ENCODE measurements around the gene TSPAN4.

Gene TSPAN4

DNA sequence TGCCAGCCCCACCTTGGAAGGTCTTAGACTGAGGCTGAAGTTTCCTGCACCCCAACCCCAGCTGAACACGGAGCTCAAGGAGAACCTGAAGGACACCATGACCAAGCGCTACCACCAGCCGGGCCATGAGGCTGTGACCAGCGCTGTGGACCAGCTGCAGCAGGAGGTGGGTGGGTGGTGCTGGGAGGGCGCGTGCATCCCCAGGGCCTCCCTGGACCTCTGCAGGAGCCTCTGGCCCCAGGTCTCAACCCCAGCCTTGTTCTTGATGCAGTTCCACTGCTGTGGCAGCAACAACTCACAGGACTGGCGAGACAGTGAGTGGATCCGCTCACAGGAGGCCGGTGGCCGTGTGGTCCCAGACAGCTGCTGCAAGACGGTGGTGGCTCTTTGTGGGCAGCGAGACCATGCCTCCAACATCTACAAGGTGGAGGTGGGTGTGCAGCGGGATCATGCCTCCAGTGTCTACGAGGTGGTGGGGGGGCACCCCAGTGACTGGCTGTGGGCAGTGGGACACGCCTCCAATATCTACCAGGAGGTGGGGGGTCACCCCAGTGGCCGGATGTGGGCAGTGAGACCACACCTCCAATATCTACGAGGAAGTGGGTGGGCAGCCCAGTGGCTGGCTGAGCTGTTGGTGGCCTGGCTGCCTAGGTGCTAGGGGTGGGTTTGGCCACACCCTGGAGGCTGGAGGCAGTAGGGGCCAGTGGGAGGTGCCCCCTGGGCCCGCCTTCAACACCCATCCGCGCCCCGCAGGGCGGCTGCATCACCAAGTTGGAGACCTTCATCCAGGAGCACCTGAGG lies 5.3 kb upstream of the TSPAN4 start:
- no peak for DNase-seq

DNA sequence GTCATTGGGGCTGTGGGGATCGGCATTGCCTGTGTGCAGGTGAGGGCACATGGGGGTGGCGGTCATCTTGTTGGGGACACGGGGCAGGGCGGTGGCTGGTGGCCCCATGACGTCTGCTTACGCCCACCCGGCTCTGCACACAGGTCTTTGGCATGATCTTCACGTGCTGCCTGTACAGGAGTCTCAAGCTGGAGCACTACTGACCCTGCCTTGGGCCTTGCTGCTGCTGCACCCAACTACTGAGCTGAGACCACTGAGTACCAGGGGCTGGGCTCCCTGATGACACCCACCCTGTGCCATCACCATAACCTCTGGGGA lies 4.7 kb upstream of the TSPAN4 start:
- DNase-seq, result no peak

DNA sequence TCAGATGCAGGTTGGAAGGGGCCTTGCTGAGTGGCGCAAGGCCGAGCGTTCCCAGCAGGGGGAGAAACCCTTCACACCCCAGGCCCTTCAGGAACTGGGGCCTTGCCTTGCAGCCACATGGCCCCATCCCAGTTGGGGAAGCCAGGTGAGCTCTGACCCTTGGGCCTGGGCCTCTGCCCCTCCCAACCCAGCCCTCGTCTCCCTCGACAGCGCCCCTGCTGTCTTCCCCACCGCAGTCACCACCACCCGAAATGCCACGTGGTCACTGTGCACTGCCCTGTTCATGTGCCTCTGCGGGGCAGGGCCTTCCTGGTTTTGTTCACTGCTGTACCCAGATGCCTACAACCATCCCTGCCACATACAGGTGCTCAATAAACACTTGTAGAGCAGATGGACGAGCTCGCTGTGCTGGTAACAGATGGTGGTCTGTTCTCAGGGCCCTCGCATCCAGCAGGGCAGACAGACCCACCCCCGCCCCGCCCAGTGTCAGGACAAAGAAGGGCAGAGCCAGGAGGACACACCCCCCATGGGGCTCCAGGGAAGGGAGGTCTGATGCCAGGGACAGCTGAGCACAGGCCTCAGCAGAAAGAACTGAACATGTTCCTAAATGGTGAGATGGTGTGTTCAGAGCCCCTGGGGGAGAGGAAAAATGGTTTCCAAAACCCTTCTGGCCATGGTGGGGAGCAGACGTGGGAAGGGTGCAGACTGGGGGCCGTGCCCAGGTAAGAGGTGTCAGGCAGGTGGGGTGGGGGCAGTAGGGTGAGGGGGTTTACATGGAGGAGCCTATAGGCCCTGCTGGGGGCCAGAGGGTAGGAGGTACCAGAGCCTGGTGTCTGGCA lies 4.0 kb upstream of the TSPAN4 start:
- no peak for DNase-seq

DNA sequence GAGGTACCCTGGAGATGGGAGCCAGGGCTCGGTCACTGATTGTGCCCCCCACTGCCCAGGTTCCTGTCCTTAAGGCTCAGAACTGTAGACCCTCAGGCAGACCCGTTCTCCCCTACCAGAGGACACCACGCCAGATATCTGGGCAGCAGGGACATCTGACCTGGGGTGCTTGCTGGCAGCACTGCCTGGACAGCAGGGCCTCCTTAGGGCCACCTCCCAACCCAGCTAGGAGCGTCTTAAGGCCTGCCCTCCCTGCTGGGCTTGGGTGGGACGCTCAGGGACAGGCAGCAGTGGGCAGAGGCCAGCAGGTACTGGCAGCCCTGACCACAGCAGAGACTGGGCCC lies 3.4 kb upstream of the TSPAN4 start:
- DNase-seq, result no peak

DNA sequence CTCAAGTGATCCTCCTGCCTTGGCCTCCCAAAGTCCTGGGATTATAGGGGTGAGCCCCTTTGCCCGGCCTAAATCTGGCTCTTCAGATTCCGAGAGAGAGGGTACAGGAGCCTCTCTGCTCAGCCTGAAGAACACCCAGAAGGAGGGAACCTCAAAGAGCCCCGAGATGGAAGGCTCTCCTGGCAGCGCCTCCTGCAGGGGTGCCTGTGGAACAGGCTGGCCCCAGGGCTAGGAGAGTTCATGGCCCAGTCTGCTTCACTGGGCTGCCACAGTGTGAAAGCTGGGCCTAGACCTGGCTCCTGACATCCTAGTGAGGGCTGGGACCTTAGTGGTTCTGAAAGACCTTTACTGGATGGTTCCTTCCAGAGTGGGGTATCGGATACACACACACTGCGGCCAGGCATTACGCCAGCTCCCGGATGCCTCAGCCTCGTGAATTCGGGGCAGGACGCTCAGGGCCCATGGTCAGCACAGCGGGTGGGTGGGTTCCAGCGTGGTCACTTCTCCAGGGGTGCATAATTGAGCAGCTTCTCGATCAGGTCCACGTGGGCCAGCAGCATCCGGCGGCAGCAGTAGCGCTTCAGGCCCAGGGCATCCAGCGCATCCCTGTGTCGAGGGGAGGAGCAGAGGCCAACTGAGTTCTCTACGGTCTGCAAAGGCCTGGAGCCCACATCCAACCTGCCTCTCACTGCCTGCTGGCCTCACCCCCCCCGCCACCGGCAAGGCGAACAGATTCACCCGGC lies 2.6 kb upstream of the TSPAN4 start:
- DNase-seq, result no peak

DNA sequence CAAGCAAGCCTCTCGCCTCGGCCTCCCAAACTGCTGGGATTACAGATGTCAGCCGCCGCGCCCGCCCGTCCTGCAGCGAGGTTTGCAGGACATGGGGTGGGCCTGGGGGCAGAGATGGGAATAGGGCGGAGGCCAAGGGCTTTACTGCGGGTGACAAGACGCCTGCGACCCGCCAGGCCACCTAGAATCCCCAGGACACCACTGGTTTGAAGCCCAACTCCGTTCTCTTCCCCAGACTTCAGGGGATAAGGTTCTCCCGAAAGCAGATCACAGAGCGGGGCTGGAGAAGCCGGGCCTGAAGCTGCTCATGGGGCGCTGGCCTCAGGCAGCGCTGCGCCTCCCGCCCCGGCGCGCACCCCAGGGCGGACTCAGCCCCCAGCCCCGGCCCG lies 677 bp upstream of the TSPAN4 start:
- DNase-seq, result no peak

DNA sequence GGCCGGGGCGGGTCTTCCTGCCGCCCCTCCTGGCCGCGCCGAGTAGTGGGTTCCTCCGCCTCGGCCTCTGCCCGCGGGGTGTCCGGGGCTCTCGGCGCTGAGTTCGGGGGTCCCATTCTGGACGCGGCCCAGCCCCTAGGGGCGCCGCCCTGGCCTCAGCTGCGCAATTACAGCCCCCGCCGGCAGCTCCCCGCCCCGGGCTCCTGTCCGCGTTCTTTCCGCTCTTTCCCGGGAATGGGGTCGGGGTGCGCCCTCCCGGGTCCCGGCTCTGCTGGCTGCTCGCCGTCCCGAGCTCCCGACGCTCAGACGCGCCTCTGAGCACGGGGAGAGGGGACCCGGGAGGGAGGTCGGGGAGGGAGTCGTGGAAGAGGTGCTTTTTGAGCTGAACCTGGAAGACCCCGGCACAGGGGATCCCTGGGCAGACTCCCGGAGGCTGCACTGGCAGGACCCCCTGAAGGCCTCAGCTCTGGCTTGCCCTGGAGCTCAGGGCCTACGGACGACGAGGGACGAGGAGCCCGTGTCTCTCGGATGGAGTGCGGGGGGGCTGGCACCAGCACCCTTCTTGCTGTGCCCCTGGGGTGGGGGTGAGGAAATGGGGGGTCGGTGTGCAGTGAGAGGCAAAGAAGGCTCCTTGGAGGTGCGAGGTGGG lies 558 bp downstream of the TSPAN4 start:
- DNase-seq, result no peak

DNA sequence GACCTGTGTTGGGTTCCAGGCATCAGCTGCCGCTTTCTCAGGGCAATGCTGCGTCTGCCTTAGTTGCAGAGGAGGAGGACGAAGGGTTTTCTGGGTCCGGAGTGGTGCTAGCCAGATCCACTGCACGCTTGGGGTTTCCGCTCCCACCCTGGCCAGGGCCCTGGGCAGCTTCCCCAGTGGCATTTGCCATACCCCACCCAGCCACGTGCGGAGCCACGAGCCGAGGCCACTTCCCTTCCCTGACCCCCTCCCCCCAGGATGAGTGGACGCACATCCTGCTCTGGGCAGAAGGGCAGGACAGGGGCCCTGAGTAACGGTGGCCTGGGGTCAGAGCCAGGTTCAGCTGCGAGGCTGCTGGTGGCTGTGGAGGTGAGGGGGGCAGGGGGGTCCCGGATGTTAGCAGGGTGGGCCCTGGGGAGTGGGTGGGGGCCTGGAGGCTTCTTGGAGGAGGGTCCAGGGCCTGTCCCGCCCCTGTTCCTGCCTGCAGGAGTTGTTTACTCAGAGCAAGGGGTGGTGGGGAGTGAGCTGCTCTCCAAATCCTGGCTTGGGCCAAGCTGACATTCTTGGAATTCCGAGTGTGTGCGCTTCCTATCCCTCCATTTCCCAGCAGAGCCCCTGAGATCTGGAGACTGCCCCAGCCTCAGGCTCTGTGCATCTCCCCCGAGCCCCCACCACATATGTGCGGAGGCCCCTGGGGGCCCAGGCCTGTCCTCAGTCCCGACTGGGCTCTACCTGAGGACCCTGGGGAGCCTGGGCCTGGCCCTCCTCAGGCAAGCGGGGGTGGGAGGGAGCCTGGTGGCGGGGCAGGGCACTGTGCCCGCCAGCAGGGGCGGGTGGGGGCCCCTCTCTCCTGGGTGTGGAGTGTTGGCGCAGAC lies 1.4 kb downstream of the TSPAN4 start:
- DNase-seq, result no peak

DNA sequence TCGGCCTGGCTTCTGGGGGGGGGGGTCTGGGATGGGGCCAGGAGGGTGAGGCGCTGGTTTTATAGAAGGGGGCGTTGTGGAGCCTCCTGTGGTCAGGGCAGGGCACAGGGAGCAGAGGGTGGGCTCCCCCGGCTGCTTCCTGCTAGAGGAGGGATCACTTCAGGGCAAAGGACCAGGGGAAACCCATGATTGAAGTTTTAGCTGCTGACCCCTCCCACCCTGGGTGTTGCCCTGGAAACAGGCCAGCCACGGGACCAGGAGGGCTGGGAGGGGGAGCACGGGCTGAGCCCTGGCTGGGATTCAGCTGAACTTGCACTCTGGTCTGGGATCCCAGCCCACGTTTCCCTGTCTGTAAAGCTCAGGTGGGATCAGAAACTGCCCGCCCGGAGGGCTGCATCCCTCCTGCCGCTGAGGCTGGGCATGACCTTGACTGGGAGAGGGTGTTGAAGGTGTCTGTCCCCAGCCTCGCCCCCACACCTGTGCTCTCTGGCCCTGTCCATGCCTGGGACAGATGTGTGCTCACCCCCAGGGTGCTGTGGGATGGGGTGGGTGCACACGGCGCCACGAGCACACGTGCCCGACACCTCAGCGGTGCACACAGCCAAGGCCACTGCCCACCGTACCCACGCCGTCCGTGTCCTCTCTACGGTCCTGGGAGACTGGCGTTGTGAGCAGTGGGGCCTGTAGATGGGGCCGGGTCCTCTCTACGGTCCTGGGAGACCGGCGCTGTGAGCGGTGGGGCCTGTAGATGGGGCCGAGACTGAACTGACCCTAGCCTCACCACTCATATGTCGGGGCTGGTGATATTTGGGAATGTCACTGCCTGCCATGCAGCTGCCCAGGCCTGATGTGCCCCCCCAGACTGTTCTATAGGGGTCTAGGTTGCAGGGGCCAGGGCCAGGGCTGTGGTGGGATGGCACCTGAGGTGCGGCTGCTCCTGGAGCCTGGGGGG lies 2.3 kb downstream of the TSPAN4 start:
- DNase-seq, result no peak

DNA sequence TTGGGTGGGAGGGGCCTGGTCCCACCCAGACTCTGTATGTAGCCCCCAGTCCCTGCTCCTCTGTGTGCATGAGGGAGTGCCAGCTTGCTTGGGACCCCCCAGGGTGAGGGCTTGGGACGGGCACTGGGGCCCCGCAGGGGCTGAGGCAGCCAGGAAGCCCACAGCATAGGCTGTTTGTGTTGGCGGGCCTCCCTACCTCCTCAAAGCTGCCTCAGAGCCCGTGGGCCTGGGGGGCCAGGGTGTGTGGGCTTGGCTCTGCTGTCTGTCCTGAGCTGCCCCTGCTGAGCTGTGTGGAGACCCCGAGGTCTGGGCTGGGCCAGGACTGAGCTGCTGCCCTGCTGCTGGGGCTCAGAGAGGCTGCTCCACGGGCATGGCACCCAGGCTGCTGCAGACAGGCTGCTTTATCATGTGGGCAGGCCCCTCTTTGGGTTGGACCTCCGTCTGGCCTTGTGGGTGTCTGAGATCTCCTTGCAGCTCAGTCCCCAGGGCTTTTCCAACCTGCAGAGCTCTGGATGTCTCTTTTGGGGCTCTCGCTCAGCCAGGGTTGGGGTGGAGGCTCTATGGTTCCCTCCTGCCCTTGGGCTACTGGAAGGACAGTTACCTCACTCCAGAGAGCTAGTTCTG lies 3.3 kb downstream of the TSPAN4 start:
- DNase-seq, result no peak

DNA sequence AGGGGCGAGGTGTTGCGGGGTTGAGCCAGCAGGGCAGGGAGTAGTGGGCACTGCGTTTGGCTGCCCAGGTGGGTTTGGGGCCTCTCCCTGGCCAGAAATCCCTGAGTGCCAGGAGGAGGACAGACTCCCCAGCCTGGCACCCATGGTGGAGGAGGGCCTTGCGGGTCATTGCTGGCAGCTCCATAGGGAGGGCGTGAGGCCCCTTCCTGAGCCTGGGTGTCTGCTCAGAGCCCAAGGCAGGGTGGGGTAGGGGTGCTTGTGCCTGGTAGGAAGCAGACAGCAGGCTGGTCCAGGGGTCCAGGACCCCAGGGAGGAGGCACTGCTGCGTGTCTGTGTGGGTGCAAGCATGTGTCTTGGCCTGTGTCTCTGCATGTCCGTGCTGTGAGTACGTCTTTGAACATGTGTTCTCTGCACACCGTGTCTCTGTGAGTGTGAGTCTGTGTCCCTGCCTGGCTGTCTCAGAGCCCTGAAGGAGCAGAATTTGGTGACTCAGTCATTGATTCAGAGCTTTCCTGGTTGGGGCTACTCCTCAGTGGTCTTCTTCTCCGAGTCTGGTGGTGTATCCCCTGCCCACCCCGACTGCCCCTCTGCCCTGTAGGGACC lies 3.9 kb downstream of the TSPAN4 start:
- DNase-seq, result no peak

DNA sequence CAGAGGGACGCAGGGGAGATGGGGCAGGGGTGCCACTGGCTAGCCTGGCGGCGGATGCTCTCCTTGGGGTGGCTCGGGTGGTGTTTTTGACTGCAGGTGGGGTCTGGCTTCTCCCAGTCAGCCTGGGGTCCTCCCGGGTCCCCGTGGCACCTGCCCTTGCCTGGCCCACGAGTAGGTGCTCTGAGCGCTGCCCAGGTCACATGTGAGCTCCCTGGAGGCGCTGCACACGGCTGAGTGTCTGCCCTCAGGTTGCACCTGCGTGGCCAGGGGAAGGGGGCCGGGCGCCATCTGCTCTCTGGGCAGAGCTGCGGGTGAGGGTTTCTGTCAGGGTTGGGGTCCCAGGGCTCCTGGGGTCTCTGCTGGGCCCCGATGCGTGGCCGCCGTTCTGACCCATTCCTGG lies 5.2 kb downstream of the TSPAN4 start:
- DNase-seq, result no peak

DNA sequence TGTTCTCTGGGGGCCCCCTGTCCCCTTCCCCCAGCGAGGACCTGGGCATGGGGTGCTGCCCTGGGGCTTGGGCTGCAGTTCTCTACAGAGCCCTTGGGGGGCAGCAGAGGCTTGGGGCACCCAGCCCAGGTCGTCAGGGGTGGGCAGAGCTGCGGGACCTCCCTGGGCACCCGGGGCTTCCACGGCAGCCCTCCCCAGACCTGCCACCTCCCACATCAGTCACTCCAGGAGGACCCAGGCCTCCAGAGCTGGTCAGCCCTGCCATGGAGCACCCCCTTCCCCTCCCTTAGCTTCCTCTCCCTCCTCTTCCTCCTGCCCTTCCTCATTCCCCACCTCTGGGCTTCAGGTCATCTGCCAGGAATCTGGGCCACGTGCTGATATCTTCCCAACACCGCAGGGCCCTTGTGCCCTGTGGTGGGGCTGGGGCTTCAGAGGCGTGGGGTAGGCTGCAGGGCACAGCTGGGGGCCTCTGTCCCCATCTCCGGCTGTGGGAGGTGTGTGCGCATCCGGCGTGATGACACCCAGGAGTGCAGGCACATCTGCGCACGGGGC lies 5.8 kb downstream of the TSPAN4 start:
- peak; percentile 64 for DNase-seq

DNA sequence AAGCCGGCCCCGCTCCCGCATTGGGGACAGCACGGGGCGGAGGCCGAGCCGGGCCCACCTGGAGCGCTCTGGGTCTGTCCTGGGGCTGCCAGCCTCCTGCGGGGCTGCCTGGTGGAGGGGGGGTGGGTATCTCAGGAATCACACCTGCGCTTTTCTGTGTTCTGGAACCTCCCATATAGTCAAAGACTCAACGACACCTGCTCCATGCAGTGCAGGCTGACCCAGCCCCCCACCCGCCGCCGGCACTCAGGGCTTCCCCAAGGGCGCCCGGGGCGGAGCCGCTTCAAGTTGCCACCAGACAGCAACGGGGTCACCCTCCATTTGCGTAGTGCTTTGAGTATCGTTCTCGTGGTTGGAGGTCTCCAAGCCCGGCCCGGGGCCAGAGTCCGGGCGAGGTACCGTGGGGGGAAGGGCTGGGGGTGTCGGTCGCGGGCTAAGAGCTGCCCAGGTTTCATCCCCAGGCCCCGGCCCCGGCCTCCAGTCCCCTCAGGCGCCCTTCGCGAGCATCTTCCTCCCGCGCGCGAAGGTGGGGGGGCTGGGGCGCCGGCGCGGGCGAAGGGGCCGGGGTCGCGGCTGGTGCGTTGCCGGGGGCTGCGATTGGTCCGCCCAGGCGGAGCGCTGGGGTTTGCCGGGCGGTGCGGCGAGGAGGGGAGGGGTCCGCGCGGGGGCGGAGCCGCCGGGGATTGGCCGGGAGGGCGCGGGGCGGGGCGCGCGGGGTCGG lies 6.6 kb downstream of the TSPAN4 start:
- DNase-seq, result peak; percentile 47

DNA sequence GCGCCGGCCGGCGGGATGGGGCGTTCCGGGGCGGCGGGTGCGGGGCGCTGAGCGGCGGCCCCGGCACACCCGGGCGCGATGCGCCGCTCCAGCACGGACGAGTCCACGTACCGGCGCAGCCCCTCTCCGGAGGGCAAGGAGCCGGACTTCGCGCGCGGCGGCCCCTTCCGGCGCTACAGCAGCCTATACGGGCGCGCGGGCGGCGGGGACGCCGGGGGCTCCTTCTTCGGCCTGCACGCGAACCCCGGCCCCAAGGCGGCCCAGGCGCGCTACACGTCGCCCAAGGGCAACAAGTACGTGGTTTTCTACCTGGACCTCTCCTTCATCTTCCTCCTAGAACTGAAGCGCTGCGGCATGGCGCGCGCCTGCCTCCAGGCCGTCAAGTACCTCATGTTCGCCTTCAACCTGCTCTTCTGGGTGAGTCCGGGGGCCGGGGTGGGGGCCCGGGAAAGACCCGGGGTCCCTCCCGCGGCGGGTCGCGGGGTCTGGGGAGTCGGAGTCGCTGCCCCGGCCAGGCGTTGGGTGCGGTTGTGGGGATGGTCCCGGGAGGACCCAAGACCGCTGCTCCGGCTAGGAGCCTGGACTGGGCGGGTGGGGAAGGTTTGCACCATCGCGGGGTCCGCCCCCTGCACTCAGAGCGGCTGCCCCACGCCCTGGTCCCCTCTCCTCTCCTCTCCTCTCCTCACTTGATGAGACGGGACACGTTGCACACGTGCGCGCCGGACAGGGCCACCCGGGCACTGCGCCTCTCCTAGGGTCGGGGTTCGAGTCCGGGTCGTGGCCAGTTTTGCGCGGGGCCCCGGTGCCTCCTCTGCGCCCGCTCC lies 7.5 kb downstream of the TSPAN4 start:
- DNase-seq, result no peak

DNA sequence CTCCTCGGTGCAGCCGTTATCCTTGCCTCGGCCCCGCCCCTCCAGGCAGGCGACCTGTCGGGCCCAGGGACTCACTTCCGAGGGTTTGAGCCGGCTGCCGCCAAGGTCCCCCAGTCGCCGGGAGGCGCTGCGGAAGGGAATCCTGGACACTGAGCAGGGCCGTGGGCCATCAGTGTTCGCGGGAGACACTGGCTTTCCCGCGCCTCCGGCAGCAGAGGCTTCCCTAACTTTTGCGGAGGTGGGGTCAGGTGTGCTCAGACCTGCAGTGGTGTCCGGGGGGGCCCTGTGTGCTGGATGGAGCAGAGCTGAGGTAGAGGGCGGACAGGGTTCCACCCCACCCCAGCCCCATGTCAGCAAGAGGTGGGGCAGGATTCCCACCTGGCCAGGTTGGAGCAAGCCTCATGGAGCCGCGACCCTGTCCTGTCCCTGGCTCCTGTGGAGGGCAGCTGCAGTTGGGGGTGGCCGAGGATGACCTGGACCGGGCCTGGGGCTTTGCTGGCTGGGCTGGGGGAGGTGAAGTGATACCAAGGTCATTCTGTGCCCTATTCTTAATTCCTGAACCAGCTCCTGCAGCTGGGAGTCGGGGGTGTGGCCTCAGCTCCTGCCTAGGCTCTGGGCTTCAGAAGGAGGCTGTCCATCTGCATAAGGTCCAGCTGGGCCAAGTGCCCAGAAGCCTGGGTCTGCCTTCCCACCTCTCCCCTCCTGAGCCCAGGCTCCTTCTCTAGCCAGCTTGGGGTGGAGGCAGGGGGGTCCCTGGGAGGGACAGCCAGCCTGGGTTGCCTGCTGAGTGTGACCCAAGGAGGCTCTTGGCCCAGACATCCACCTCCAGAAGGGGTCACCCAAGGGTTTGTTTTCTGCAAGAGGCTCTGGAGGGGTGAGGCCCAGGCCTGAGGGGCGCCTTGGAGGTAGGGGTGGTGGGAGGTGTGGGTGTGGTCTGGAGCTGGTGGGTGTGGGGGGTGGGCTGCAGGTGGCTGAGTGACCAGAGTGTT lies 8.4 kb downstream of the TSPAN4 start:
- DNase-seq, result no peak

DNA sequence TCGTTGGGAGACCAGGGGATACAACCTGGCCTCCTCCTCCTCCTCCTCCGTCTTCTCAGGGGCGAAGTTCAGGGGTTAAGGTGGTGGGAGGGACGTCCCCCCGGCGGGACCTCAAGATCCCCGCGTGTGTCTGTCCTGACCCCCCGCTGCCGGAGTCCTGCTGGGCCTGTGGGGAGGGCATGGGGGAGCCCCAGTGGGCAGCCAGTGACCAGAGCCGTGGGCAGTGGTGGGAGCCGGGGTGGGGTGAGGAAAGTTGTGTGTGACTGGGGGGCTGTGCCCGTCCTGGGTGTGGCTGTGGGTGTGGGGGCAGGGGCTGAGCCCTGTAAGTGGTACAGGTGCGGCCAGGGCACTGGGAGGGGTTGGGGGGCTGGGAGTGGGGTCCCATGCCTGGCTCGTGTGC lies 10.1 kb downstream of the TSPAN4 start:
- no peak for DNase-seq
